LHCN-M2 (cell line): ENCODE data around the gene RPL14. TPM values are rescaled to one million over a fixed set of nuclear protein-coding genes. Genes with fewer than 3 reads are reported as not detected.
A peak's percentile ranks its signal among the peaks of the same experiment; 100 is the strongest.
"Not testable (repeated sequence)": the region's sequence is repeated elsewhere in the genome, so short reads cannot be mapped to it uniquely, and the experiment has no call there.

Experiments used
- DNase-seq: peaks from one replicate; pipeline ENCODE4 v3.0.0-alpha.2; 2012; ENCODE audit warnings: low read depth
- polyA plus RNA-seq: library from polyadenylated mRNA; unstranded; fragments of >200 nt; gene quantifications from one replicate; pipeline ENCODE4 v1.2.1, GENCODE V29; 2012; ENCODE audit warnings: missing spikeins
- total RNA-seq: library from RNA; depleted of rRNA; stranded (reverse); fragments of >200 nt; gene quantifications from 2 replicates; pipeline ENCODE4 v1.2.3, GENCODE V29; 2014; rRNA removed

The RPL14 gene
- 295 and 312 TPM in 2 replicates for total RNA-seq
- polyA plus RNA-seq: 967 TPM

DNA sequence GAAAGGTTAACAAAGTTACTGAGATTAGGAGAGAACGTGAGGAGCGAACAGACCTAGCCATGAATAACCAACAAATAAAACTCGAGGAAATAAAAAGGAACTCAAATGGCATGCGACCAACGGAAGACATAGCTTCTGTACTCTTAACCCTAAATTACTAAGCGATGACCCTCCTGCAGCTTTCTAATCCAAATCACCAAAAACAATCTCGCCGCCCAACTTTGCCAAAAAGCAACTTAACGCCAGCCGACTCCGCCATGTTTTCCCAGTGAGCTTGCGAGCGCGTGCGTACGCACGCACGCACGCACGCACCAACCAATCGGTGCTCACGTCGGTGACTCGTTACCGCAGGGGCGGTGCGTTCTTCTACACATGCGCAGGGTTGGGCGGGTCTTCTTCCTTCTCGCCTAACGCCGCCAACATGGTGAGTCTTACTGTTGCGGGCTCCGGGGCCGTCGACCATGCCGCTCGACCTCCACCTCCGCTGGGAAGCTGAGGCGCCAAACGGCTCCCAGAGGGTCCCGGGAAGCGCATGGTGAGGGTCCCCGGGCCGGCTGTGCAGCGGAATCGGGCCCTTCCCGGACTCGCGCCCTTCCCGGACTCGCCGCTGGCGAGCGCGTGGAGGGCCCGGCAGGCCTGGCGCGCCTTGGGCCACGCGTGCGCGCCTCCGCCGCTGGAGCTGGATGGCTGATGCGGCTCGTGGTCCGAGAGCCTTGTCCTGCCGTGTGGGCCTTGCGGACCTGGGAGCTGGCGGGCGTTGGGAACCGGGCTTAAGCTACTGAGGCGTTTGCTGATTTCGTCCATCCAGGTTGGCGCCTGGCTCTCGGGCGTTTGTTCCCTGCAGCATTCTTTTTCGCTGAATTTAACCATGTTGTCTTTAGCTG is at the start of gene RPL14:
Gene RPL14, plus strand, starts transcription at position 400 of the 884 bp plus-strand sequence. Its CDS starts 133 bp downstream, at position 533.
- peak; percentile 95 for DNase-seq

DNA sequence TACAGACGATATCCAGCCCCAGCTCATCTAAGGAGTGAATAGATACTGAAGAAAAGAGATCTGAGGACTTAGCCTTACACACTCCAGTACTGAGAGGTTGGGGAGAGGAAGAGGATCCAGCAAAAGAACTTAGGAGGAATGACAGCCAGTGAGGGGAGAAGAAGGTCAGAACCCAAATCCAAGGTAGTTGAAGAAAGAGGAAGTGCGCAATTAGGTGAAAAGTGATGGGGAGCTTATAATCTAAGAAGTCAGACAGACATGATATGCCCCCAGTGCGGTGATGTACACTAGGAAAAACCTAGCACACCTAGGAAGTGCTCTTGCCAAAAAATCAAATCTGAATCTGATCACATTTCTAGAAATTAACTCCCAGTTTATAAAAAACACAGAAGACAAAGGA is 49.5 kb upstream of the RPL14 start:
- no peak for DNase-seq

GRCh38 chr3:40414270-40414669 is 42.9 kb upstream of the RPL14 start:
- no peak for DNase-seq

DNA sequence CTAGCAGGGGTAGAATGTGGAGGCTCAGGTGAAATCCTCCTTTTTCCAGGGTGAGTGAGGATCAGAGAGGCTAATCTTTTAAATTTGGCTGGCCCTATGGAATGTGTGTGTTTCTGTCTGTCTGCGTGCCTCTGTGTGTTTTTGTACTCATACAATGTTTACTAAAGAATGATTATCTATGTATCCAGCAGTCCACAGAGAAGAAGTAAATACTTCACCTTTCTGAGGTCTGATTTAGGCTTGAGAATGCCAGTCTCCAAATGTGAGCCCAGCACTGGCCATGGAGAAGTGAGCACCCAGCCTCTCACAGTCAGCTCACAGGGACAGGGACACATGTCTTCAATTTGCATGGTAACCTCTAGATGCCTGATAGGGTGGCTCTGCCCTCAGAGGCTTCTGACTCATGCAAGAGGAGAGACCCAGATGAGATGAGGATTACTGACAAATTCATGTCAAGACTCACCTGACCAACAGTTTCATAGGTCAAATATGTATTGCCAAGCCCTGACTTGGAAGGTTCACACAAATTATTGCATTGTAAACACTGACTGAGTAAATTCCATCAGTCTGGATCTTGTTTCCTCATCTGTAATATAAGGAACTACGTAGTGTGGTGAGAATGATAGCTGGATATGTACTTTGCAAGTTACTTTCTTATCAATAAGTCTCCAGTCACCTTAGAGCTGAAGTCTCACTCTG is 39.1 kb upstream of the RPL14 start:
- no peak for DNase-seq

GRCh38 chr3:40422861-40423260 is 34.3 kb upstream of the RPL14 start:
- DNase-seq: no peak

DNA sequence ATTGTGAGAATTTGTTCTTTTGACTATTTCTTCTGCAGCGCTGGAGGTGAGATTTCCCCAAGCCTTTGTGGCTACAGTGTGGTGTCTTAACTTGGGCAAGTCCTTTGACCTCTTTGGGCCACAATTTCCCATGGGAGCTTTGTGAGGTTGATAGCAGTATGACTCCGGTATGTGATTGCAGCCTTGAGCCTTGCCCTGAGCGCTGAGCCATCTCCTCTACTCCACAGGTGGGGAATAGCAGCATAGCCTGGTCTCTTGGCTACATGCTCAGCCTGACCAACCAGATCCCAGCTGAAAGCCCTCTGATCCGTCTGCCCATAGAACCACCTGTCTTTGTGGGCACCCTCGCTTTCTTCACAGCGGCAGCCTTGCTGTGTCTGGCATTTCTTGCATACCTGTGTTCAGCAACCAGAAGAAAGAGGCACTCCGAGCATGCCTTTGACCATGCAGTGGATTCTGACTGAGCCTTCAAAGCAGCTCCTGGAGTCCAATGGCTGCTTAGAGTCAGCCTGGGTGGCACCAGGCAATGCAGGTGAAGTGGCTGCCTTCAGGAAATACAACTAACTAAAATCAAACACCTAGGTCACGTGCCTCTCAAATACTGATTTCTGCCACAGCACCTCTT is 30.0 kb upstream of the RPL14 start:
- peak; percentile 2 for DNase-seq

- DNase-seq: no peak
Measured at GRCh38 chr3:40432793-40433192, 24.3 kb upstream of the RPL14 start.

DNA sequence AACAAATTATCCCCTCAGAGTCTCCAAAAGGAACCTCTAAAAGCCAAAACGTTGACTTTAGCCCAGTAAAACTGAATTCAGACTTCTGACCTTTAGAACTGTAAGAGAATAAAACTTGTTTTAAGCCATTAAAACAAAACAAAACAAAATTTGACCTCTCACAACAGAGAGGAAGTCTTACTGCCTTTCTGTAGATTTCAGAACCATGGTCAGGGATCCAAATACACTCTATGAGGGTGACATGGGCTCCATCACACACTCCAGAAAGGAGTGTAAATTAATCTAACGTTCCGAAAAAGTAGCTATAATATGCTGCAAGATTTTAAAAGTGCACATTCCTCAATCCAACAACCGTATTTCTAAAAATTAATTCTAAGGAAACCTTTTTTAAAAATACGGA is 19.2 kb upstream of the RPL14 start:
- no peak for DNase-seq

DNA sequence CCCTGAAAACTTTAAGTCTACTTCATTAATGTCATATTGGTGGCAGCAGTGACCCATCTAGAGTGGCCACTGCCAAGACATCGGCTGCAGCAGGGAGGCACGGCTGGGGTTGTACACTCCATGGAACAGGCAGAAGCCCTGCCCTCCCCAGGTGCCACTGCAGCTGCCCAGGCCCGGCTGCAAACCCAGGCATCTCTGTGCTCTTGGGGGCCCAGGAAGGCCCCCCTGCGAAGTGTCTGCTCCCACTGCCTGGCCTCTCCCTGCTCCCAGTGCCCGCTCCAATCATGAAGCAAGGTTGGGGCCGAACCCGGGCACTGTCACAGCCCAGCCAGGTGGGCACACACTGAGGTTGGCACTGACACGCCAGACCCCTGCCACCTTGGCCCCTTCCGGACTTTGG is 12.1 kb upstream of the RPL14 start:
- DNase-seq: no peak

GRCh38 chr3:40445880-40446279 is 11.3 kb upstream of the RPL14 start:
- no peak for DNase-seq

DNA sequence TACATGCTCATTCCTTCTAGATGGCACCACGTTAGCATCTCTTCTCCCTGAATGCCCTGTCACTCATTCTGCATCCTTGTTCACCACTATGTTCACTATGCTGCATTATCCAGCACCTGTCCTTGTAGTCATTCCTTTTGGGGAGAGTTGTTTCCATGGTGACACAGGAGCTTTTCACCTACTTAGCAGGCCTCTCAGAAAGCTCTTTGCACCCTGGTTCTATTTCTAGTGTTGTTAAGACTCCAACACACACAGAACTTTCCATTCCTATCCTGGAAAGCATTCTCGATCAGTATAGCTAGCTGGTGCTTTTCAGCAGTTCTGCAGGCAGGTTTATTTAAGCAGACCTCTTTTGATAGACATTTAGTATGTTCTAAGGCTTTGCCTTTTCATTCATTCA is 6.7 kb upstream of the RPL14 start:
- DNase-seq: no peak

GRCh38 chr3:40451551-40451950 is 5.6 kb upstream of the RPL14 start:
- peak; percentile 32 for DNase-seq

- DNase-seq: no peak
Measured at GRCh38 chr3:40452057-40452456, 5.1 kb upstream of the RPL14 start.

GRCh38 chr3:40452562-40452875 is 4.6 kb upstream of the RPL14 start:
- no peak for DNase-seq

DNA sequence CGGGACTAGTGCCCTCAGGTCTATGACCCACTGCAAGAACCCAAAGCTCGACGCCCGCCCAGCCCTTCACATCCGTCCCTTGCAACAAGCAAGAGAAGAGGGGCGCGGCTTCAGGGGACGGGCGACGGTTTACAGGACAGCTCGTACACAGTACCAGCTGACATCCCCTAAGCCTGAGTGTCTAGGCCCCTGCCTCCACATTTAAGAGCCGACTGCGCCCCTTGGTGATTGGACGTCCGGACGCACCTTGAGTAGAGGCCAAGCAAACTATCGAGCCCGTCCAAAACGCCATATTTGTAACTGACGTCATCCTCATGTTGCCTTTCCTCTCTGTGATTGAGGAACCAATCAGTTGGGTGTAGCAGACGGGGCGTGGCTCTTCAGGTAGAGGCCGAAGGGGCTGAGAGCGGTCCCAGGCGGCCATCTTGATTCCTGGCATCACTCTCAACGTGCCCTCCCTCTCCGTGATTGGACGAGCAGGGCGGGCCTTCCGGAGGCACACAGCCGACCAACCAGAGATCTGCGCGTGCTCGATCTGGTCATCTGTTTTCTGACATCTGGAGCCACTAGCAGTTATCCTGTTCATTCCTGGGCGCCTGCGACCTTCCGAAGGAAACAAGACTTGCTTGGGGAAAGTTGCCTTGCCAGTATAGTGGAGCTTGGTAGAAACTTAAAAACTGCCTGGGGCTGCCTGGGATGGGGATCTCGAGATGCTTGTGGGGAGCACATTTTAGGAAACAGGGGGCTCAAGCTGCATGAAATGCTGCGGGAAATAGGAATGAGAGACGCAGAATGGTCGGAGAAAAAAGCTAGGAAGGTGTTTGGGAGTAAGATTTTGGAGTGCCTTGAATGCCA is 4.0 kb upstream of the RPL14 start:
- peak; percentile 98 for DNase-seq

DNA sequence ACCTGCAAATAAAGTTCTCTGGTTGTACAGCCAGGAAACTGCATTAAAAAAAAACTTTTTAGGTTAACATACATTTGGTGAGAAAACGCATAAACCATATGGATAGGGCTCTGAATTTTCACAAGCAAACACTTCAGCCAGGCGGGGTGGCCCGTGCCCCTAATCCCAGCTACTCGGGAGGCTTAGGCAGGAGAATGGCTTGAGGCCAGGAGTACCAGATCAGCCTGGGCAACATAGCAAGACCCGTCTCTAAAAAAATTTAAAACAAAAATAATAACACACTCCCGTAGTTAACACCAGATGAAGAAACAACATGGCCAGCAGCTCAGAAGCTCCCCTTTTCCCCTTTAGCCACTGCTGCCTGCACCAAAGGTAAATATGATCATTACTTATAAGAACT is 3.2 kb upstream of the RPL14 start:
- DNase-seq: no peak

DNA sequence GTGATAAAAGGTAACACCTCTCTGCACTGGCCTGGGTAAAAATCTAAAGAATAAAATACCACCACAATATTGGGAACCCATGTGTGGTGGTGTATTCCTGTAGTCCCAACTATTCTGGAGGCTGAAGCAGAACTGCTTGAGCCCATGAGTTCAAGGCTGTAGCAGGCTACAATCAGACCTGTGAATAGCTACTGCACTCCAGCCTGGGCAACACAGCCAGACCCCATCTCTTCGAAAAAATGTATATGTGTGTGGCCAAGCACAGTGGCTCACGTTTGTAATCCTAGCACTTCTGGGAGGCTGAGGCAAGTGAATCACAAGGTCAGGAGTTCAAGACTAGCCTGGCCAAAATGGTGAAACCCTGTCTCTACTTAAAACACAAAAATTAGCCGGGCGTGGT is 1.8 kb upstream of the RPL14 start:
- no peak for DNase-seq

- no peak for DNase-seq
Measured at GRCh38 chr3:40456279-40456939, 730 bp upstream of the RPL14 start.

GRCh38 chr3:40458473-40458872 is 1.3 kb downstream of the RPL14 start:
- no peak for DNase-seq

GRCh38 chr3:40460481-40460880 is 3.3 kb downstream of the RPL14 start:
- DNase-seq: not testable (repeated sequence)

DNA sequence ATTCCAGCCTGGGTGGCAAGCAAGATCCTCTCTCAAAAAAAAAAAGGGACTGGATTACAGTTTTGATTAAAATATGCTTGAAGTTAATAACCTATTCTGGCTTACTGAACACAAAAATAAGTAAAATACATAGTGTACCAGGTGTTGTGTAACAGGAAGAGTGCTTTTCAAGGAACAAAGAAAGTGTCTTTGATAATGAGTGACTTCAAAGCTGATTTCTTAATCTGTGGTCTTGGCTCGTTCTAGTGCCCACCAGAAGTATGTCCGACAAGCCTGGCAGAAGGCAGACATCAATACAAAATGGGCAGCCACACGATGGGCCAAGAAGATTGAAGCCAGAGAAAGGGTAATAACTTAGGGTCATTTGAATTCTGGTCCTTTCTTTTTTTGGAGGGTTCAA is 4.0 kb downstream of the RPL14 start:
- DNase-seq: no peak
